CD4-positive, alpha-beta T cell treated with Interleukin-4 for 1 hour (primary cell): Measurements from ENCODE around the gene FHOD3.

Experiments
- DNase-seq, 2 donors: peaks; one replicate each; pipeline ENCODE4 v3.0.0-alpha.2; 2020 to 2022

Gene FHOD3

GRCh38 chr18:36492604-36493329 lies 195.3 kb downstream of the FHOD3 start:
- DNase-seq = no peak

GRCh38 chr18:36493349-36494159 lies 196.0 kb downstream of the FHOD3 start:
- DNase-seq = no peak

GRCh38 chr18:36494160-36494437 lies 196.6 kb downstream of the FHOD3 start:
- DNase-seq = no peak

GRCh38 chr18:36496022-36496421 lies 198.5 kb downstream of the FHOD3 start:
- DNase-seq = peak in 1 of 2 donors; percentile 2

GRCh38 chr18:36499938-36500337 lies 202.4 kb downstream of the FHOD3 start:
- DNase-seq = no peak

GRCh38 chr18:36501100-36501499 lies 203.6 kb downstream of the FHOD3 start:
- no peak for DNase-seq

- DNase-seq = no peak
Observed at GRCh38 chr18:36503477-36503876, 206.0 kb downstream of the FHOD3 start.

- no peak for DNase-seq
Observed at GRCh38 chr18:36504928-36505327, 207.4 kb downstream of the FHOD3 start.

GRCh38 chr18:36505665-36506064 lies 208.2 kb downstream of the FHOD3 start:
- DNase-seq = no peak

GRCh38 chr18:36509646-36510197 lies 212.2 kb downstream of the FHOD3 start:
- no peak for DNase-seq

GRCh38 chr18:36511791-36512352 lies 214.4 kb downstream of the FHOD3 start:
- no peak for DNase-seq

GRCh38 chr18:36513556-36513955 lies 216.0 kb downstream of the FHOD3 start:
- no peak for DNase-seq

GRCh38 chr18:36514778-36515177 lies 217.3 kb downstream of the FHOD3 start:
- no peak for DNase-seq

- no peak for DNase-seq
Observed at GRCh38 chr18:36516258-36516657, 218.7 kb downstream of the FHOD3 start.

GRCh38 chr18:36516726-36517125 lies 219.2 kb downstream of the FHOD3 start:
- no peak for DNase-seq

- no peak for DNase-seq
Observed at GRCh38 chr18:36518839-36519238, 221.3 kb downstream of the FHOD3 start.

GRCh38 chr18:36519358-36519757 lies 221.8 kb downstream of the FHOD3 start:
- no peak for DNase-seq

- no peak for DNase-seq
Observed at GRCh38 chr18:36522509-36522908, 225.0 kb downstream of the FHOD3 start.

GRCh38 chr18:36525913-36526312 lies 228.4 kb downstream of the FHOD3 start:
- no peak for DNase-seq

GRCh38 chr18:36526611-36527010 lies 229.1 kb downstream of the FHOD3 start:
- no peak for DNase-seq

- DNase-seq = no peak
Observed at GRCh38 chr18:36527051-36527450, 229.5 kb downstream of the FHOD3 start.

GRCh38 chr18:36527740-36528455 lies 230.4 kb downstream of the FHOD3 start:
- no peak for DNase-seq

GRCh38 chr18:36529747-36530146 lies 232.2 kb downstream of the FHOD3 start:
- DNase-seq = no peak
